NCI-H1417 (cell line): ENCODE data around the gene RANBP9.

ENCODE experiments used
- DNase-seq, 3 experiments: peaks; one replicate each; lab custom pipeline; 2025; lab: John Stamatoyannopoulos, UW

The RANBP9 gene

DNA sequence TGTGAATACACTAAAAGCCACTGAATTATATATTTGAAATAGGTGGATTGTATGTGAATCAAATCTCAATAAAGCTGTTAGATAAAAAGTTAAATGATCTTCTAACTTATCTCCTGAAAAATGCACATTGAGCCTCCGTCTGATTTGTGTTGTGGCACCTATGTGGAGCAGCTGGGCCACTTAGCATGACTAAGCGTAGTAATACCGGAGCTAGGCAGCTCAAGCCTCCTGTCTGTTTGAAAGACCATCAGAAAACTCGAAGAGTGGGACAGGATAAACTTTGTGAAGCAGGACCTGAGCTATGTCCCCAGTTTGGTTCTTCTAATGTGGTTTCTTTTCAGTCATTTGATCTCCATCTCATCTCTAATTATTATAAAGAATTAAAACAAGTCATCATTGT is 107.5 kb downstream of the RANBP9 start:
- DNase-seq: no peak

DNA sequence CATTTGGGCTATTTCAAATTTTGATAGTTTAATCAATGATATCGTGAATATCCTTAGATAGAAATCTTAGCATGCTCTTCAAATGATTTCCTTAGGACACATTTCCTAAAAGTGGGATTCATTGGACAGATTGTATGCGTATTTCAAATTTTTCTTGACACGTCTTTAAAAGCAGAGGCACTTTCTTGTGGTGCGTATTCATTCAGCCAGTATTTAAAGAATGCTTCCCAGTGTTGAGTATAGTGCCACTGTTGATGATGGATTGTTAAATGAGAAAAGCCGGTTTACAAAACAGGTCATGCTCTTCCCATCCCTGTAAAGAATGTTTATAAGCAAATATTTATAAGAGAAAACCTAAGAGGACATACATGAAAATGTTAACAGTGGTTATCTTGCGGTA is 111.6 kb downstream of the RANBP9 start:
- DNase-seq: no peak

DNA sequence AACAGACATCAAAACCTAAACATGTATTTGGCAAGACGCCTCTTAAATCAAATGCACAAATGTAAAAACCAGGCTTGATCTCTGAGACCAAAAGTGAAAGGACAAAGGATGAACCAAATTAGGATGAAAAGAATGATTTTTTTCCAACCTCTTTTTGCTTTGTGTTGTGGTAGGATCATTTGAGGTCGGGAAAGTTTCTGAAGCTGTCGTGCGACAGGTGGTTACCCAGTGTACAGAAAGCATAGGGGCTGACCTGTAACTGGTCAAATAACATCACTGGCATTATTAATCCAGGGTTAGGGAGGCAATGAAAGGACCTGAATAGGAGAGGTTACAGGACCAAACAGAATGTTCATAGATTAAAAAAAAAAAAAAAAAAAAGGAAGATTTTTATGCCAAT is 114.6 kb downstream of the RANBP9 start:
- no peak for DNase-seq

DNA sequence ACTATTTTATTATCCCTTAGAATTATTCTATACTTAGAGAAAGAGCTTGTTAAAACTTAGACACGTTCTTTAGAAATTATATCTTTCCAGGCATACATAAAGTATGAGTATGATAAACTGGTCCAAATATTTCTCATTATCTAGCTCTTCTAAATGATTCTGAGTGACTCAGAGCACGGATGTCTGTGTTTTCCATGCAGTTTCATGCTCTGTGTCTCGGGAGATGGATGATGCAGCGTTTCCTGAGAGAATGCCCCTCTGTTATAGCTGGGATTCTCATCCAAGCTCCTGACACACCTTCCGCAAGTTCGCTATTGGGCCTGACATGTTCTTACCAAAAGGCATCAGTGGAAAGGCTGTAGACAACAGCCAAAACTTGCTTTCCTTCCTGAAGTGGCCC is 117.9 kb downstream of the RANBP9 start:
- no peak for DNase-seq

DNA sequence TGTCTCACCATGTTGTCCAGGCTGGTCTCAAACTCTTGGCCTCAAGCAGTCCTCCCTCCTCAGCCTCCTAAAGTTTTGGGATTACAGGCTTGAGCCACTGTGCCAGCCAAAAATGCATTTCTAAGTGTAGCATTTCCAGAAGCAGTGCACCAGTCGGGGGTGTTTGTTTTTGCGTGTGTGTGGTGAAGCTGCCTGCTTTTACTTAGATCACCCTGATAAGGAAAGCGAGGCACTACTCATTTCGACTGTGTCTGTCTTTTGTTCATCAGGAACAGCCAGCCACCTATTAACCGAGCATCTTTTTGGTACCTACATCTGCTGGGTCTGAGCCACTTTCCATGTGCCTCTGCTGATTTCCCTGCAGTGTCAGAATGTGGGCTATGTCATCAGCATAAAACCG is 118.5 kb downstream of the RANBP9 start:
- DNase-seq: no peak

DNA sequence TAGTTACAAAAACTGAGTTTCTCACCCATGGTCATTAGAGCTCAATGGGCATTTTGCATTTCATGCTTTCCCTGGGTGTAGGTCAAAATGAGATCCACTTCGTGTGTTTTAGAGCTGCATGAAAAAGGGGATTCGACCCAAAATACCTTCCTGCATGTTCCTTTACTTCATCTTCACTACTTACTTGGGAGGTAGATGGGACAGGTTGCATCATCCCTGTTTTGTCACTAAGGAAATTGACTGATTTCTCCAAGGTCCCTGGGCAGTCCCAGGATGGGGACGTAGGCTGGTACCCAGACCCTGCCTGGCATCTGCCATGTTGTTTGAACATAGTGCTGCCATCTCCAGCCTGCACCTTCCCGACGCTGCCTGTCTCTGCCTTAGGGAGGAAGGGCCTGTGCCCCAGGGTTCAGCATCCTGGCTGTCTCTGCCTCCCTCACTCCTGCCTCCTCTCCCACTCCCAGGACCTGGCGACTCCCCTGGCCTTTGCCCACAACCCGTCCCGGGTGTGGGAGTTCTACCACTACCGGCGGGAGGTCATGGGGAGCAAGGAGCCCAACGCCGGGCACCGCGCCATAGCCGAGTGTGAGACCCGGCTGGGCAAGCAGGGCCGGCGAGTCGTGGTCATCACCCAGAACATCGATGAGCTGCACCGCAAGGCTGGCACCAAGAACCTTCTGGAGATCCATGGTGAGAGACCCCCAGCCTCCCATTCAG is 120.3 kb downstream of the RANBP9 start:
- no peak for DNase-seq

DNA sequence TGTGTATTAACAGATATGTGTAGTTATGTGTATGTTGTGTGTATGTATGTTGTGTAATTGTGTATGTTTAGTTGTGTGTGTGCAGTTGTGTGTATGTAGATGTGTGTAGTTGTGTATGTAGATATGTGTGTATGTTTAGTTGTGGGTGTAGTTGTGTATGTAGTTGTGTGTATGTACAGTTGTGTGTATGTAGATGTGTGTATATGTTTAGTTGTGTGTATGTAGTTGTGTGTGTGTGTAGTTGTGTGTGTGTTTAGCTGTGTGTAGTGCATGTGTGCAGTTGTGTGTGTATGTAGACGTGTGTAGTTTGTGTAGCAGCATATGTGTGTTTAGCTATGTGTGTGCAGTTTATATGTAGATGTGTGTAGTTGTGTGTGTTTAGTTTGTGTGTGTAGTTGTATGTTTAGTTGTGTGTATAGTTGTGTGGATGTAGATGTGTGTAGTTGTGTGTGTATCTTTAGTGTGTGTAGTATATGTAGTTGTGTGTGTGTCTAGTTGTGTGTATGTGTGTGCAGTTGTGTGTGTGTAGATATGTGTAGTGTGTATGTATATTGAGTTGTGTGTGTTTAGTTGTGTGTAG is 121.0 kb downstream of the RANBP9 start:
- DNase-seq: no peak

DNA sequence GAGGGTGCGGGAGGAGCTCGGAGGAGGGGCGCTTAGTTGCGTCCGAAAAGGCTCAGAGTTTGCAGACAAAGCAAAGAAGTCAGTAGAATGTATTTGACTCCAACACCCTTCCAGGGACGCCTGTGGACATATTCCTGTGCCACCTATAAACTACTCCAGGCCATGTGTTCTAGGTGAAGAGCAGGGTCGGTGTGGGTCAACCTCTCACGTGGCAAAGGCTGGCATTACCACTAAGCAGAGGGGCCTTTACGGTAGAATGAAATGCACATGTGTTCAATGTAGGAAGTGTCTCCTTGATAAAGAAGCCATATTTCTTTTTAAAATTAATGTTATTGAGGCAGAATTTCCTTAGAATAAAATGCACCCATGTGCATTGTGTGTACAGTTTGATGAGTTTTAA is 121.8 kb downstream of the RANBP9 start:
- no peak for DNase-seq

DNA sequence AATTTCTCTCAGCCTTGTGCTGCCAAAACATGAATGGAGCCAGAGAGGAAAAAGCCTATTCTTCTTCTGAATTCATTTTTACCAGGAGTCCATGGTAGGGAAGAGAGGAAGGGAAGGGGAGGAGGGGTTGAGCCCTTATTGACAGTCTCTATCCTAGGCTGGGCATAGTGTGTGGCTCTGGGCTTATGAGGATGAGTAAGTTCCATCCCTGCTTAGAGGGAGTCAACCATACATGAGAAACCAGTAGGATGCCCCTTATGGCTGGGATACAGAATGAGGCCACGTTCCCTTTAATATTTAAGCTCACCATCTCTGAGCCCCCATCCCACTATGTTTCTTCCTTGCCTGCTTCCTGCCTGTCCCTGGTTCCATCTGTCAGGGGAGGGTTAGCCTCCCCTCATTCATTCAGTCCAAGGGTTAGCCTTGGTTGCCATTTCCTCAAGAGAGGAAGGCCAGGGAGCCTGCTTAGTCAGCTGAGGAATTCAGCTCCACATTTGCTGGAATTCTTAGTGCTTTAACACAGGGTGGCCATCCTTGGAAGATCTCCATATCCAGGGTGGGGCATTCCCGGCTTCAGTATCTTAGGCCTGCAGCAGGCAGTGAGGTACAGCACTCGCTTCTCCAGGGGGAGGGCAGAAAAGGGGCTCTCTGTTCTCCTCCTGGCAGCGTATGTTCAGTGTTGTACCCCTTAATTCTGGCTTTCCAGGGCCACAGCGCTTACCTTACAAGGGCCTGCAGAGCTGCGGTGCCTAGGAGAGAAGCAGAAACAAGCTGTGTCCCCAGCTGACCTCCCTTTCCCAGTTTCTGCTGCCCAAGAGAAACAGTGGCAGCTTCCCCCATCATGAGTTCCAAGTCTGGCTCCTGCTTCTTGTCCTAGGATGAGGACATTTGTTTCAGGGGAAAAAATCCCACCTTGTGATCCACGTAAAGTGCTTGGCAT is 124.8 kb downstream of the RANBP9 start:
- no peak for DNase-seq

DNA sequence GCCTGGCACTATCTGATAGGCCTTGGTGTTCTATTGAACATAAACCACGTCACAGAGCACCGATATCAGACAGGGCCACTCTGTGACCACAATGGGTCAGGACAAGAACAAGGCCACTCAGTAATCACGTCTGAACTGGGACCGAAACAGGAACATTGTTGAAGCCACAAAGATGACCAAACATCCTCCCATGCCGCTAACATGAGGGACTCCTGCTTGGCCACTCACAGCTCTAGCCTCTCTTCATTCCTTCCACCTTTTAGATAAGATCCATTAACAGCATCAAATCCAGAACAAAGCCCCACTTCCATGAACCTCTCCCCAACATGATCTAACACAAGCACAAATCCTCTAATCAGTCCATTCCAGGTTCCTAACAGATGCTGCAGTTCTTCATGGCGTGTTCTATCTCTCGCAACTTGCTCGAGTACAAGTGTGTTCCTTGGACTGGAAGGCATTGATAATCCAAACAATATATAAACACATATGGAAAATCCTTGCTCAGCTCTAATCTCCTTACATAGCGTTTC is 129.9 kb downstream of the RANBP9 start:
- no peak for DNase-seq

DNA sequence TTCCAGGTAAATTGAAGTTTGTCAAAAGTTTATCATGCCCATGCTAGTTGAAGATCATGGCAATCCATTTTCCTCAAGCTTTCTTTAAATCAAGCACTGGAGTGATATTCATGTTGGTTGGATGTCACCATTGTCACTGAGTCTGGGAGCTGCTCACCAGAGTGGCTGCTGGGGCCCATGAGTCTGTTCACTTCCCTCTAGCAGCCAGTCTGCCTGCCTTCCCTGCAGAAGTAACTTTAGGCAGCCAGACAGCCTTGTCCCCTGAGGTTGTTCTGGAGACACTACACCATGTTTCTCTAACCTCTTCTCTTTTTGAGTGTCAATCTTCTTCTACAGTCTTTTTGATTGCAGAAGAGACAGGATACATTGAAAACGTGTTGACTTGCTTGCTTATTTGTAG is 131.7 kb downstream of the RANBP9 start:
- DNase-seq: no peak

DNA sequence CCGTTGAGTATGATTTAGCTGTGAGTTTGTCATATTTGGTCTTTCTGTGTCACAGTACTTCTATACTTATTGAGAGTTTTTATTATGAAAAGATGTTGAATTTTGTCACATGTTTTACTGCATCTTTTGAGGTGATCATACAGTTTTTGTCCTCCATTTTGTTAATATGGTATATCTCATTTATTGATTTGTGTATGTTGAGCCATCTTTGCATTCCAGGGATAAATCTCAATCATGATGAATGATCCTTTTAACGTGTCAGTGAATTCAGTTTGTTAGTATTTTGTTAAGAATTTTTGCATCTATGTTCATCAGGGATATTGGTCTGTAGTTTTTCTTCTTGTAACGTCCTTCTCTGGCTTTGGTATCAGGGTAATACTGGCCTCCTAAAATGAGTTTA is 133.7 kb downstream of the RANBP9 start:
- DNase-seq: no peak

DNA sequence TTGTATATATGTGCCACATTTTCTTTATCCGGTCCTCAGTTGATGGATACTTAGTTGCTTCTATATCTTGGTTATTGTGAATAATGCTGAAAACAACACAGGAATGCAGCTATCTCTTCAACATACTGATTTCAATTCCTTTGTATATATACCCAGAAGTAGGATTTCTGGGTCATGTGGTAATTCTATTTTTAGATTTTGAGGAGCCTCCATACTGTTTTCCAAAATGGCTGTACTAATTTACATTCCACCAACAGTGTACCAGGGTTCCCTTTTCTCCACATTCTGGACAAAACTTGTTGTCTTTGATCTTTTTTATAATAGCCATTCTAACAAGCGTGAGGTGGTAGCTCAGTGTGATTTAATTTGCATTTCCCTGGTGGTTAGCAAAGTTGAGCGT is 135.6 kb downstream of the RANBP9 start:
- no peak for DNase-seq

DNA sequence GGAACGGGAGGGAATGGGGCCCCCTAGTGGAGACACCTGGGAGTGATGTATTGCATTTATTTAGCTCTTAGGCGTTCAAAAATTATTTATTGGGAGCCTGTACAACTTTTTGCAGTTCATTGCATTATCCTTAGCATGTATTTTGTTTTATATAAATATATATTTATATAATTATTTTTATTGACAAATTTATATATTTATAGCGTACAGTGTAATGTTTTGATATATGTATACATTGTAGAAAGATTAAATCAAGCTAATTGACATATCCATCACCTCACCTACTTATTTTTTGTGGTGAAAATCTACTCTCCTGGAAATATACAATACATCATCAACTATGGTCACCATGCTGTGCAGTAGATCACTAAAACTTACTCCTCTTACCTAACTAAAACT is 136.3 kb downstream of the RANBP9 start:
- DNase-seq: no peak

DNA sequence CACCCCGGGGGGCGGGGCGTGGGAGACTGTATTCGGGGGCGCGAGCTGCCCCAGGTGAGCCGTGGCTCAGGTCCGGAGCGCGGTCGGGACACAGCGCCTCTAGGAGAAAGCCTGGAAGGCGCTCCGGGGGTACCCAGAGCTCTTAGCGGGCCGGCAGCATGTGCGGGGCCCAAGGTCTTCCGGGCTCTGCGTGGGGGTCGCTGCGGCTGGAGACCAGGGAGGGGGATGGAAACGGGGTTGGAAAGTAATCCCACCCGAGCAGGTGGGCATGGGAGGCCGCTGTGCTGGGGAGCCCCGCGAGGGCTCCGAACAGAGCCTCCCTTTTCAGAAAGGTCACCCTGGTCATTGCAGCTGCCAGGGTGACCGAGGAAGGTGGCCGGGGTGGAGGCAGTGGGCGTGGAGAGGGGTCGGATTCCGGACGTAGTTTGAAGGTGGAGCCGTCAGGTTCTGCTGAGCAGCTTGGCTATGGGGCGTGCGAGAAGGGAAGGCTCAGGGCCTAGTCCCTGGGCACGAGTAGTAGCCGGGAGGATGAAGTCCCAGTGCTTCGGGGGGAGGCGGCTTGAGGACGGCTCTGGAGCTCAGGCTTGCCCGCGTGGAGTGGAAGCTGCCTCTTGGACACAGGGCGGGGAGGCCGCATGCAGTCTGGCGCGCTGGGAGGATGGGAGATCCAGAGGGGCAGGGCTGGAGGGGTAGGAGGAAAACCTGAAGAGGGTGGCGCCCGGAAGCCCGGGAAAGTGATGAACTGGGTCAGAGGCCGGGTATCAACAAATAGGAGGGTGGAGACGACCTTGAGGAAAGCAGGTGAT is 136.9 kb downstream of the RANBP9 start, which contains the start of gene SIRT5:
TSS of gene SIRT5 (plus strand) at position 31 of the 806 bp plus-strand sequence. CDS start 9,510 bp downstream, outside the sequence.
- DNase-seq: peak; percentile 83 to 95 (median 87)

DNA sequence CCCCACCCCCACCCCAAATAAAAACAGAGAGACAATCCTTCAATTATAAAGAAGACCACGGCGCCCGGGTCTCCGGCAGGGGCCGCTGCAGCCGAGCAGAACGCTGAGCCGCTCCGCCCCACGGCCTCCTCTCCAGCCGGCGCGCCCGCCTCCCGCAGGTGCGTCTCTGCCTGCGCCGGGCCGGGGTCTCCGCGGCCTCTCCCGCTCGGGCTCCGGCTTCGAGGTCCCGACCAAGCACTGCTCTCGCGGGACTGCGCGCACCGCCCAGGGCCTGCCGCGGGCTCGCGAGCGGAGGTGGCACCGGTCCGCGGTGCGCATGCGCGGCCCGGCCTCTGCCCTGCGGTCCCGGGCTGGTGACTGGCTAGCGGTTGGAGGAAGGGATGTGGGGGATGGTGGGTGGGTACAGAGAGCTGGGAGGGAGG is 137.5 kb downstream of the RANBP9 start:
- DNase-seq: peak; percentile 92 to 95 (median 94)

DNA sequence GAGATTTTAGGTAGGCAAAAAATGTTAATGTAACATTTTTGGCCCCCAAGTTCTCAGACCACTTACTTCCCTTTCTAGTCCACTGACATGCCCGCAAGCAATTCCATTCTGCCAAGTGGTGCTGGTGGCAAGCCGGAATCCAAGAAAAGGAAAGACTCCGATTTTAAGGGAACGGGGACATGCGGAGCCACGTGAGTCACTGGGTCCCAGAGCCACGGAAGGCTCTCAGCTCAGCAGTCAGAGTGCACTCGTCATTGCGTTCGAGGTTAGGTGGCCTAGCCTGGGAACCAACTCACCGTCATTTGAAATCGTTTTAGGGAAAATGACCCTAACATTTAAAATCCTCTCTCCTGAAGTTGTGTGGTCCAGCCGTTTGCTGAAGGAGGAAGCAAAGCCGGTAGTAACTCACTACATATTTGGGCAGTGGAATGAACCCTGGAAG is 137.9 kb downstream of the RANBP9 start:
- peak in 2 of 3 experiments; percentile 29 to 61 for DNase-seq

DNA sequence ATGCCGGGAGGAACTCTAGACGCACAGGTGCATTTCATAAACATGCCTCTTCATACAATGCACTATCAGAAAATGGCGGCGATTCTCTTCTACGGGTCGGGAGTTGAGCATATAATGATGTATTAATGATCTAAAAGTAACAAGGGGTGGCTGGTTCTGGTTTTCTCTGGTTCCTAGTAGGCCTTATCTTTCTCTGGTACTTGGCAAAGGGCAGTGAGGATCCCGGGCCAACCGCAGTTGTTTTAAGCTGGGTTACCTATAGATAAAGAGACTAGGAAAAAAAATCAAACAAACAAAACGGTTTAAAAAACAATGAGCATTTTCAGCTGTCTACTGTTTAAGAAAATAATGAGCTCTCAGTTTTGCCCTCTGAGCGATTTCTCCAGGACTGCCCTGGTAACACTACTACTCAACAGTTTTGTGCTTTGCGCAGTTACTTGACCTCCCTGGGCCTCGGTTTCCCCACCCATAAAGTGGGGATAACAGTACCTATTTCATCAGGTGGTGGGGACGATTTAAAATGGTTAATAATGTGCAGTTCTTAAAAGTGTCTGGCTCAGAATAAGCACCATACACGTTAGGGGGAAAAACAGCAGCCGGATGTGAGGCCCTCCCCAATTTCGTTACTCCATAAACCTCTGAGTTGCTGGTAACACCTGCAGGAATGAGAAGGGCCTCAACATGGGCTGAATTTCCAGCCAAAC is 138.5 kb downstream of the RANBP9 start:
- DNase-seq: no peak

DNA sequence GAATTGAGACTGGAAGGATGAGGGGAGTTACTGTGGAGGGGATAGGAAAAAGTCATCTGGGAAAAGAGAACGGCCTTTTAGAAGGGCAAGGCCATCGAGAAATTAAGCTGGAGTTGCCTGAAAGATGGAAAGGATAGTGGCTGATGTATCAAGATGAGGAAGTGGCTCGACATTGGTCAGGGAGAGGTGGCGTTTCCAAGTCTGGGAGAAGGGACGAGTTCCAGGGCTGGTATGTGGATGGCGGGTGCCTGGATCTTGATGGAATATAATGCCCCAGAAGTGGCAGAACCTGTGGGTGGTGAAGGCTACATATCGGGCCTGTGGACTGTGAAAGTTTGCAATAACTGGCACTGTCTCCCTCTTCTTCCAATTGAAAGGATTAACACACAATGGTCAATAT is 139.4 kb downstream of the RANBP9 start:
- no peak for DNase-seq
